ENCODE results near the gene KCNJ10.

KCNJ10 gene

GRCh38 chr1:160082926-160083325 is 13.0 kb upstream of the KCNJ10 start:
- DNase-seq: no peak

GRCh38 chr1:160082487-160082886 is 12.5 kb upstream of the KCNJ10 start:
- DNase-seq: no peak

- DNase-seq: no peak
Observed at GRCh38 chr1:160081261-160081936, 11.4 kb upstream of the KCNJ10 start, which contains the start of gene KCNJ9. KCNJ9 (plus strand) TSS chr1:160081538; CDS start chr1:160084031, 2,493 bp downstream.

GRCh38 chr1:160080381-160081100 is 10.6 kb upstream of the KCNJ10 start:
- DNase-seq: no peak

GRCh38 chr1:160079448-160079847 is 9.5 kb upstream of the KCNJ10 start:
- no peak for DNase-seq

GRCh38 chr1:160078512-160079195 is 8.7 kb upstream of the KCNJ10 start:
- DNase-seq: no peak

GRCh38 chr1:160077486-160077885 is 7.5 kb upstream of the KCNJ10 start:
- DNase-seq: no peak

- DNase-seq: no peak
Observed at GRCh38 chr1:160076295-160076694, 6.3 kb upstream of the KCNJ10 start.

- no peak for DNase-seq
Observed at GRCh38 chr1:160075836-160076235, 5.9 kb upstream of the KCNJ10 start.

GRCh38 chr1:160074865-160075264 is 4.9 kb upstream of the KCNJ10 start:
- DNase-seq: no peak

- no peak for DNase-seq
Observed at GRCh38 chr1:160071289-160071688, 1.3 kb upstream of the KCNJ10 start.

GRCh38 chr1:160070243-160071163 is 543 bp upstream of the KCNJ10 start:
- DNase-seq: peak; percentile 89

GRCh38 chr1:160068225-160068624 is 1.7 kb downstream of the KCNJ10 start:
- no peak for DNase-seq

GRCh38 chr1:160066829-160067745 is 2.9 kb downstream of the KCNJ10 start:
- no peak for DNase-seq

GRCh38 chr1:160064746-160065145 is 5.2 kb downstream of the KCNJ10 start:
- no peak for DNase-seq

- DNase-seq: no peak
Observed at GRCh38 chr1:160064164-160064563, 5.8 kb downstream of the KCNJ10 start.

GRCh38 chr1:160063176-160063575 is 6.8 kb downstream of the KCNJ10 start:
- DNase-seq: no peak

- no peak for DNase-seq
Observed at GRCh38 chr1:160062230-160062532, 7.8 kb downstream of the KCNJ10 start.

- DNase-seq: no peak
Observed at GRCh38 chr1:160061369-160062229, 8.4 kb downstream of the KCNJ10 start.

GRCh38 chr1:160058087-160058486 is 11.9 kb downstream of the KCNJ10 start:
- no peak for DNase-seq

- DNase-seq: no peak
Observed at GRCh38 chr1:160056648-160057169, 13.3 kb downstream of the KCNJ10 start.

Data from NCI-H510A treated with DMSO at 0.1 percent for 48 hours (cell line).